IMR-90 (cell line): Measurements from ENCODE around the gene KIF18B. TPM values are rescaled to one million over a fixed set of nuclear protein-coding genes. Genes with fewer than 3 reads are reported as not detected.

Source experiments
- ATAC-seq: fragments of 200-7000 bp; cut with Tn5 transposase; 2 replicates; pipeline ENCODE4 v1.9.1; 2020; ENCODE audit warnings: low read depth, mild to moderate bottlenecking, moderate library complexity
- BruUV-seq: library from RNA; stranded (reverse); fragments of 400-500 nt; replicated peaks from 2 replicates; lab custom pipeline; 2021; lab: Mats Ljungman, UMichigan
- CTCF ChIA-PET: fragments of 300-600 bp; formaldehyde crosslinking; extraction: SDS; loops from one replicate; lab custom pipeline; 2021; ENCODE audit warnings: antibody characterized with exemption; lab: Yijun Ruan, JAX
- POLR2A ChIA-PET: fragments of 300-600 bp; sonication (Branson Sonifier 250); formaldehyde crosslinking; loops from one replicate; lab custom pipeline; 2022; ENCODE audit warnings: antibody characterized with exemption; ENCODE audit not compliant: unreplicated experiment; lab: Charles Lee
- DNase-seq: peaks from one replicate; pipeline ENCODE4 v3.0.0; 2013
- H2AFZ ChIP-seq: replicated peaks from 2 replicates; pipeline ENCODE3; 2013; ENCODE audit warnings: low read length, mild to moderate bottlenecking; ENCODE audit not compliant: poor library complexity
- H2AK5ac ChIP-seq: 2 replicates; pipeline ENCODE4 v1.6.1; 2013; ENCODE audit warnings: low read depth, low read length, inconsistent platforms
- H2AK9ac ChIP-seq: replicated peaks from 2 replicates; pipeline ENCODE3; 2013; ENCODE audit warnings: mild to moderate bottlenecking, low read depth, low read length, moderate library complexity; ENCODE audit not compliant: poor library complexity
- H2BK120ac ChIP-seq: 2 replicates; pipeline ENCODE4 v1.6.1; 2013; ENCODE audit warnings: low read depth, low read length, inconsistent platforms
- H2BK15ac ChIP-seq: 3 replicates; pipeline ENCODE4 v1.6.1; 2013; ENCODE audit warnings: low read depth, low read length, inconsistent platforms
- H2BK20ac ChIP-seq: 2 replicates; pipeline ENCODE4 v1.6.1; 2013; ENCODE audit warnings: low read depth, mild to moderate bottlenecking, inconsistent platforms, low read length, moderate library complexity
- H2BK5ac ChIP-seq: 2 replicates; pipeline ENCODE4 v1.6.1; 2013; ENCODE audit warnings: mild to moderate bottlenecking, low read depth, low read length, inconsistent platforms; ENCODE audit not compliant: poor library complexity, severe bottlenecking
- H3K14ac ChIP-seq: replicated peaks from 2 replicates; pipeline ENCODE4 v1.6.1; 2013; ENCODE audit warnings: low read depth, low read length, inconsistent platforms
- H3K18ac ChIP-seq: 2 replicates; pipeline ENCODE4 v1.6.1; 2013; ENCODE audit warnings: low read depth, low read length, control low read depth
- H3K23ac ChIP-seq: 2 replicates; pipeline ENCODE4 v1.6.1; 2013; ENCODE audit warnings: low read depth, low read length, inconsistent platforms
- H3K27ac ChIP-seq: 2 replicates; pipeline ENCODE4 v1.5.1; 2013; ENCODE audit warnings: mild to moderate bottlenecking, control low read depth, low read length; ENCODE audit not compliant: insufficient read depth
- H3K27me3 ChIP-seq: 2 replicates; pipeline ENCODE4 v1.6.1; 2013; ENCODE audit warnings: low read length; ENCODE audit not compliant: control insufficient read depth, insufficient read depth
- H3K36me3 ChIP-seq: 2 replicates; pipeline ENCODE4 v1.6.1; 2013; ENCODE audit warnings: low read length, mixed read lengths; ENCODE audit not compliant: control insufficient read depth, insufficient read depth
- H3K4ac ChIP-seq: 2 replicates; pipeline ENCODE4 v1.6.1; 2013; ENCODE audit warnings: low read depth, low read length, inconsistent platforms
- H3K4me1 ChIP-seq: 2 replicates; pipeline ENCODE4 v1.6.1; 2013; ENCODE audit warnings: low read length, mixed read lengths; ENCODE audit not compliant: control insufficient read depth, insufficient read depth
- H3K4me2 ChIP-seq: 2 replicates; pipeline ENCODE4 v1.6.1; 2013; ENCODE audit warnings: low read depth, mild to moderate bottlenecking, control low read depth, low read length, moderate library complexity
- H3K4me3 ChIP-seq: 2 replicates; pipeline ENCODE4 v1.5.1; 2013; ENCODE audit warnings: low read depth, mild to moderate bottlenecking, control low read depth, low read length, moderate library complexity; ENCODE audit not compliant: insufficient read depth
- H3K56ac ChIP-seq: 2 replicates; pipeline ENCODE4 v1.6.1; 2013; ENCODE audit warnings: low read length, inconsistent platforms; ENCODE audit not compliant: insufficient read depth; ENCODE audit errors: extremely low read depth
- H3K79me1 ChIP-seq, 2 experiments: 2 replicates each; pipeline ENCODE4 v1.6.1; 2013; ENCODE audit warnings: low read length in 2 of 2, inconsistent platforms in 1 of 2, low read depth in 1 of 2
- H3K9ac ChIP-seq: 2 replicates; pipeline ENCODE4 v1.6.1; 2013; ENCODE audit warnings: low read depth, low read length, control low read depth
- H3K9me1 ChIP-seq: 2 replicates; pipeline ENCODE4 v1.6.1; 2013; ENCODE audit warnings: low read length, inconsistent platforms; ENCODE audit not compliant: insufficient read depth
- H3K9me3 ChIP-seq: 2 replicates; pipeline ENCODE4 v1.6.1; 2013; ENCODE audit warnings: low read length; ENCODE audit not compliant: control insufficient read depth, insufficient read depth
- H4K20me1 ChIP-seq: 2 replicates; pipeline ENCODE4 v1.6.1; 2013; ENCODE audit warnings: low read length, inconsistent platforms; ENCODE audit not compliant: insufficient read depth
- H4K5ac ChIP-seq: 2 replicates; pipeline ENCODE4 v1.6.1; 2013; ENCODE audit warnings: mild to moderate bottlenecking, low read depth, low read length, control low read depth
- H4K8ac ChIP-seq, 2 experiments: 2 replicates each; pipeline ENCODE4 v1.6.1; 2013; ENCODE audit warnings: low read depth in 2 of 2, low read length in 2 of 2, control low read depth in 1 of 2, inconsistent platforms in 1 of 2
- H4K91ac ChIP-seq: 2 replicates; pipeline ENCODE4 v1.6.1; 2013; ENCODE audit warnings: low read depth, low read length, inconsistent platforms; ENCODE audit not compliant: insufficient read depth
- CEBPB ChIP-seq: IDR thresholded peaks from 2 replicates; pipeline ENCODE4 v1.6.1; 2012; ENCODE audit warnings: low read depth, low read length, improper control_type of control experiment
- CHD1 ChIP-seq: IDR thresholded peaks from 2 replicates; pipeline ENCODE4 v1.6.1; 2012; ENCODE audit warnings: low read depth, low read length, improper control_type of control experiment
- RCOR1 ChIP-seq: IDR thresholded peaks from 2 replicates; pipeline ENCODE4 v1.6.1; 2012; ENCODE audit warnings: mild to moderate bottlenecking, low read length, improper control_type of control experiment; ENCODE audit not compliant: insufficient replicate concordance
- USF2 ChIP-seq: fragments of 150-350 bp; IDR thresholded peaks from 2 replicates; pipeline ENCODE4 v1.6.1; 2017; ENCODE audit warnings: mild to moderate bottlenecking, antibody characterized with exemption, low read length, low read depth
- WGBS, 2 experiments: methylation state at CpG; one replicate each; pipeline versions ENCODE4 v1.1.5 to v1.1.7; 2013; ENCODE audit warnings: missing lambda C conversion rate in 2 of 2; ENCODE audit not compliant: insufficient read length in 1 of 2; ENCODE audit errors: extremely low coverage in 2 of 2; 5-methylcytosine and 5-hydroxymethylcytosine counted together
- dilution Hi-C: fragments of 300-500 bp; cut with HindIII; formaldehyde crosslinking; loops from one replicate; pipeline ENCODE4 v1.14.3; 2018; ENCODE audit warnings: low sequenced_read_pairs; ENCODE audit not compliant: unreplicated experiment
- in situ Hi-C: fragments of 300-500 bp; cut with MboI; formaldehyde crosslinking; loops from 3 replicates; pipeline ENCODE4 v1.14.3; 2019; ENCODE audit warnings: low sequenced_read_pairs, inconsistent platforms, mixed read lengths
- intact Hi-C: fragments of 100-400 bp; cut with micrococcal nuclease; formaldehyde crosslinking; loops from 2 replicates; pipeline ENCODE4 v1.10.0; 2022
- polyA plus RNA-seq, 3 experiments: library from polyadenylated mRNA; depleted of rRNA; stranded (reverse); fragments of >200 nt; gene quantifications; 2 replicates each; pipeline ENCODE4 v1.2.3, GENCODE V29; 2012; ENCODE audit warnings: low replicate concordance in 1 of 3
- total RNA-seq: library from RNA; depleted of rRNA; stranded (reverse); fragments of >200 nt; gene quantifications from 2 replicates; pipeline ENCODE4 v1.2.3, GENCODE V29; 2012

The KIF18B gene
- total and polyA plus RNA-seq, 2 of the 4 experiments (the other 2 are of a cell fraction), result 1.3 to 16.0 TPM

- no peak overlapping the region for H2BK15ac ChIP-seq
- no peak overlapping the region for H3K27ac ChIP-seq
- H2BK20ac ChIP-seq, result no peak overlapping the region
- in situ Hi-C loops (no loop called here), dilution Hi-C loops (no loop called here), intact Hi-C loops (no loop called here)
- peaks cover 2% of the 10 kb centered on the region; the same call in 1 of the 2 replicates for H3K4me1 ChIP-seq
- no peak overlapping the region for H2AK9ac ChIP-seq
- ChIA-PET CTCF (no interaction called here), POLR2A (no interaction called here)
- H3K9me1 ChIP-seq, result peaks cover 2% of the 10 kb centered on the region; the same call in 1 of the 2 replicates
- H3K4me3 ChIP-seq, result no peak overlapping the region
- no peak overlapping the region for H4K91ac ChIP-seq
- H2BK120ac ChIP-seq, result no peak overlapping the region
- H3K27me3 ChIP-seq, result no peaks in the 10 kb centered on the region
- no peak overlapping the region for H2BK5ac ChIP-seq
- DNase-seq (no peak), ATAC-seq (no peak)
- TF ChIP-seq RCOR1, result no peak
- no peak for TF ChIP-seq CHD1
- no peak for TF ChIP-seq USF2
- TF ChIP-seq CEBPB, result no peak
- peaks cover 21 to 46% of the 10 kb centered on the region in 2 experiments for H3K79me1 ChIP-seq
- no peak overlapping the region for H3K4ac ChIP-seq
- H3K23ac ChIP-seq, result no peak overlapping the region
- H3K9me3 ChIP-seq, result no peaks in the 10 kb centered on the region
- H3K14ac ChIP-seq, result no peak overlapping the region
- H3K4me2 ChIP-seq, result no peak overlapping the region
- no peak overlapping the region for H2AK5ac ChIP-seq
- H4K5ac ChIP-seq, result no peak overlapping the region
- no peak overlapping the region for H4K8ac ChIP-seq
- H4K20me1 ChIP-seq, result peaks cover 7% of the 10 kb centered on the region
- H3K9ac ChIP-seq, result no peak overlapping the region
- H3K18ac ChIP-seq, result no peak overlapping the region
- no TSS peak for BruUV-seq
- H3K56ac ChIP-seq, result no peak overlapping the region
- H3K36me3 ChIP-seq, result peaks cover 17% of the 10 kb centered on the region
- no peak overlapping the region for H2AFZ ChIP-seq
- WGBS, 2 experiments, result no CpG with 5 or more reads among the region's 4 CpGs
These were observed 52.9 kb downstream of the KIF18B start for GRCh38 chr17:44894642-44895041.
